ENCODE data around the gene TMEM164.

Gene TMEM164

GRCh38 chrX:110182362-110182761 lies 179.4 kb downstream of the TMEM164 start:
- Histone ChIP-seq H3K4me3 (ENCODE audit: low read depth, low read length) (no peak overlapping the region), H3K27me3 (ENCODE audit: control insufficient read depth, insufficient read depth, low read length) (0 out of 2 replicates have a peak, but pooled peaks cover 7% of the 10 kb centered on the region), H3K9me3 (ENCODE audit: control insufficient read depth, insufficient read depth, low read length) (no peaks in the 10 kb centered on the region), H3K9ac (ENCODE audit: low read depth, low read length) (no peak overlapping the region), H3K36me3 (ENCODE audit: control insufficient read depth, insufficient read depth, low read length) (no peaks in the 10 kb centered on the region), H3K4me1 (ENCODE audit: control insufficient read depth, insufficient read depth, low read length) (peaks cover 21% of the 10 kb centered on the region), H3K27ac (ENCODE audit: low read depth, low read length) (no peak overlapping the region)

- no peak overlapping the region for H3K4me3 ChIP-seq (ENCODE audit: low read depth, low read length)
- H3K36me3 ChIP-seq (ENCODE audit: control insufficient read depth, insufficient read depth, low read length), result no peaks in the 10 kb centered on the region
- peaks cover 21% of the 10 kb centered on the region for H3K4me1 ChIP-seq (ENCODE audit: control insufficient read depth, insufficient read depth, low read length)
- no peak overlapping the region for H3K9ac ChIP-seq (ENCODE audit: low read depth, low read length)
- 0 out of 2 replicates have a peak, but pooled peaks cover 7% of the 10 kb centered on the region for H3K27me3 ChIP-seq (ENCODE audit: control insufficient read depth, insufficient read depth, low read length)
- H3K9me3 ChIP-seq (ENCODE audit: control insufficient read depth, insufficient read depth, low read length), result no peaks in the 10 kb centered on the region
- no peak overlapping the region for H3K27ac ChIP-seq (ENCODE audit: low read depth, low read length)
These were observed 180.0 kb downstream of the TMEM164 start for GRCh38 chrX:110182865-110183264.

- Histone ChIP-seq H3K4me3 (ENCODE audit: low read depth, low read length) (no peak overlapping the region), H3K27me3 (ENCODE audit: control insufficient read depth, insufficient read depth, low read length) (0 out of 2 replicates have a peak, but pooled peaks cover 7% of the 10 kb centered on the region), H3K9me3 (ENCODE audit: control insufficient read depth, insufficient read depth, low read length) (no peaks in the 10 kb centered on the region), H3K36me3 (ENCODE audit: control insufficient read depth, insufficient read depth, low read length) (no peaks in the 10 kb centered on the region), H3K4me1 (ENCODE audit: control insufficient read depth, insufficient read depth, low read length) (peaks cover 21% of the 10 kb centered on the region), H3K27ac (ENCODE audit: low read depth, low read length) (no peak overlapping the region), H3K9ac (ENCODE audit: low read depth, low read length) (no peak overlapping the region)
These were observed 180.4 kb downstream of the TMEM164 start for GRCh38 chrX:110183314-110183713.

GRCh38 chrX:110188701-110189558 lies 186.0 kb downstream of the TMEM164 start:
- H3K9ac ChIP-seq (ENCODE audit: low read depth, low read length), result no peak overlapping the region
- H3K4me1 ChIP-seq (ENCODE audit: control insufficient read depth, insufficient read depth, low read length), result peaks cover 13% of the 10 kb centered on the region
- no peak overlapping the region for H3K27ac ChIP-seq (ENCODE audit: low read depth, low read length)

GRCh38 chrX:110192516-110192915 lies 189.6 kb downstream of the TMEM164 start:
- peaks cover 9% of the 10 kb centered on the region for H3K27me3 ChIP-seq (ENCODE audit: control insufficient read depth, insufficient read depth, low read length)

More at GRCh38 chrX:110188701-110189558, 186.0 kb downstream of the TMEM164 start:
- H3K36me3 ChIP-seq (ENCODE audit: control insufficient read depth, insufficient read depth, low read length), result no peaks in the 10 kb centered on the region
- no peaks in the 10 kb centered on the region for H3K9me3 ChIP-seq (ENCODE audit: control insufficient read depth, insufficient read depth, low read length)
- no peak overlapping the region for H3K4me3 ChIP-seq (ENCODE audit: low read depth, low read length)
- H3K27me3 ChIP-seq (ENCODE audit: control insufficient read depth, insufficient read depth, low read length), result 0 out of 2 replicates have a peak, but pooled peaks cover 3% of the 10 kb centered on the region

GRCh38 chrX:110194977-110195376 lies 192.1 kb downstream of the TMEM164 start:
- Histone ChIP-seq H3K36me3 (ENCODE audit: control insufficient read depth, insufficient read depth, low read length) (peaks cover 21% of the 10 kb centered on the region), H3K9me3 (ENCODE audit: control insufficient read depth, insufficient read depth, low read length) (no peaks in the 10 kb centered on the region), H3K27ac (ENCODE audit: low read depth, low read length) (no peak overlapping the region), H3K4me3 (ENCODE audit: low read depth, low read length) (no peak overlapping the region), H3K4me1 (ENCODE audit: control insufficient read depth, insufficient read depth, low read length) (peaks cover 17% of the 10 kb centered on the region), H3K27me3 (ENCODE audit: control insufficient read depth, insufficient read depth, low read length) (peaks cover 6% of the 10 kb centered on the region), H3K9ac (ENCODE audit: low read depth, low read length) (no peak overlapping the region)

More at GRCh38 chrX:110192516-110192915, 189.6 kb downstream of the TMEM164 start:
- no peaks in the 10 kb centered on the region for H3K9me3 ChIP-seq (ENCODE audit: control insufficient read depth, insufficient read depth, low read length)
- no peak overlapping the region for H3K4me3 ChIP-seq (ENCODE audit: low read depth, low read length)
- H3K4me1 ChIP-seq (ENCODE audit: control insufficient read depth, insufficient read depth, low read length), result peaks cover 17% of the 10 kb centered on the region
- no peak overlapping the region for H3K27ac ChIP-seq (ENCODE audit: low read depth, low read length)
- no peak overlapping the region for H3K9ac ChIP-seq (ENCODE audit: low read depth, low read length)
- H3K36me3 ChIP-seq (ENCODE audit: control insufficient read depth, insufficient read depth, low read length), result peaks cover 11% of the 10 kb centered on the region; the same call in 1 of the 2 replicates

GRCh38 chrX:110201799-110202198 lies 198.9 kb downstream of the TMEM164 start:
- no peak overlapping the region for H3K27ac ChIP-seq (ENCODE audit: low read depth, low read length)
- peaks cover 25% of the 10 kb centered on the region for H3K36me3 ChIP-seq (ENCODE audit: control insufficient read depth, insufficient read depth, low read length)
- H3K4me1 ChIP-seq (ENCODE audit: control insufficient read depth, insufficient read depth, low read length), result 0 out of 2 replicates have a peak, but pooled peaks cover under 1% of the 10 kb centered on the region
- H3K4me3 ChIP-seq (ENCODE audit: low read depth, low read length), result no peak overlapping the region
- H3K9ac ChIP-seq (ENCODE audit: low read depth, low read length), result no peak overlapping the region
- H3K27me3 ChIP-seq (ENCODE audit: control insufficient read depth, insufficient read depth, low read length), result no peaks in the 10 kb centered on the region
- H3K9me3 ChIP-seq (ENCODE audit: control insufficient read depth, insufficient read depth, low read length), result no peaks in the 10 kb centered on the region

- Histone ChIP-seq H3K27ac (ENCODE audit: low read depth, low read length) (no peak overlapping the region), H3K27me3 (ENCODE audit: control insufficient read depth, insufficient read depth, low read length) (no peaks in the 10 kb centered on the region), H3K4me3 (ENCODE audit: low read depth, low read length) (no peak overlapping the region), H3K36me3 (ENCODE audit: control insufficient read depth, insufficient read depth, low read length) (peaks cover 12% of the 10 kb centered on the region), H3K9ac (ENCODE audit: low read depth, low read length) (no peak overlapping the region), H3K4me1 (ENCODE audit: control insufficient read depth, insufficient read depth, low read length) (peaks cover 4% of the 10 kb centered on the region; the same call in 1 of the 2 replicates), H3K9me3 (ENCODE audit: control insufficient read depth, insufficient read depth, low read length) (no peaks in the 10 kb centered on the region)
These were observed 202.1 kb downstream of the TMEM164 start for GRCh38 chrX:110204986-110205385.

GRCh38 chrX:110208092-110208491 lies 205.2 kb downstream of the TMEM164 start:
- peaks cover 17% of the 10 kb centered on the region for H3K4me1 ChIP-seq (ENCODE audit: control insufficient read depth, insufficient read depth, low read length)
- no peak overlapping the region for H3K9ac ChIP-seq (ENCODE audit: low read depth, low read length)
- H3K27ac ChIP-seq (ENCODE audit: low read depth, low read length), result no peak overlapping the region
- H3K27me3 ChIP-seq (ENCODE audit: control insufficient read depth, insufficient read depth, low read length), result peaks cover 3% of the 10 kb centered on the region; the same call in 1 of the 2 replicates
- H3K36me3 ChIP-seq (ENCODE audit: control insufficient read depth, insufficient read depth, low read length), result no peaks in the 10 kb centered on the region
- no peaks in the 10 kb centered on the region for H3K9me3 ChIP-seq (ENCODE audit: control insufficient read depth, insufficient read depth, low read length)
- H3K4me3 ChIP-seq (ENCODE audit: low read depth, low read length), result no peak overlapping the region

- no peaks in the 10 kb centered on the region for H3K36me3 ChIP-seq (ENCODE audit: control insufficient read depth, insufficient read depth, low read length)
- peaks cover 3% of the 10 kb centered on the region; the same call in 1 of the 2 replicates for H3K27me3 ChIP-seq (ENCODE audit: control insufficient read depth, insufficient read depth, low read length)
- H3K4me1 ChIP-seq (ENCODE audit: control insufficient read depth, insufficient read depth, low read length), result peaks cover 17% of the 10 kb centered on the region
- no peak overlapping the region for H3K4me3 ChIP-seq (ENCODE audit: low read depth, low read length)
- H3K27ac ChIP-seq (ENCODE audit: low read depth, low read length), result no peak overlapping the region
- no peak overlapping the region for H3K9ac ChIP-seq (ENCODE audit: low read depth, low read length)
- H3K9me3 ChIP-seq (ENCODE audit: control insufficient read depth, insufficient read depth, low read length), result no peaks in the 10 kb centered on the region
These were observed 207.7 kb downstream of the TMEM164 start for GRCh38 chrX:110210417-110211139.

Measured in HUES48 (cell line).